IMR-90 (cell line): ENCODE data around the gene SRD5A1. TPM values are rescaled to one million over a fixed set of nuclear protein-coding genes. Genes with fewer than 3 reads are reported as not detected.

Experiments
- ATAC-seq: fragments of 200-7000 bp; cut with Tn5 transposase; 2 replicates; pipeline ENCODE4 v1.9.1; 2020; ENCODE audit warnings: low read depth, mild to moderate bottlenecking, moderate library complexity
- BruUV-seq: library from RNA; stranded (reverse); fragments of 400-500 nt; replicated peaks from 2 replicates; lab custom pipeline; 2021; lab: Mats Ljungman, UMichigan
- CTCF ChIA-PET: fragments of 300-600 bp; formaldehyde crosslinking; extraction: SDS; loops from one replicate; lab custom pipeline; 2021; ENCODE audit warnings: antibody characterized with exemption; lab: Yijun Ruan, JAX
- POLR2A ChIA-PET: fragments of 300-600 bp; sonication (Branson Sonifier 250); formaldehyde crosslinking; loops from one replicate; lab custom pipeline; 2022; ENCODE audit warnings: antibody characterized with exemption; ENCODE audit not compliant: unreplicated experiment; lab: Charles Lee
- DNase-seq: peaks from one replicate; pipeline ENCODE4 v3.0.0; 2013
- H2AFZ ChIP-seq: replicated peaks from 2 replicates; pipeline ENCODE3; 2013; ENCODE audit warnings: low read length, mild to moderate bottlenecking; ENCODE audit not compliant: poor library complexity
- H2AK5ac ChIP-seq: 2 replicates; pipeline ENCODE4 v1.6.1; 2013; ENCODE audit warnings: low read depth, low read length, inconsistent platforms
- H2AK9ac ChIP-seq: replicated peaks from 2 replicates; pipeline ENCODE3; 2013; ENCODE audit warnings: mild to moderate bottlenecking, low read depth, low read length, moderate library complexity; ENCODE audit not compliant: poor library complexity
- H2BK120ac ChIP-seq: 2 replicates; pipeline ENCODE4 v1.6.1; 2013; ENCODE audit warnings: low read depth, low read length, inconsistent platforms
- H2BK15ac ChIP-seq: 3 replicates; pipeline ENCODE4 v1.6.1; 2013; ENCODE audit warnings: low read depth, low read length, inconsistent platforms
- H2BK20ac ChIP-seq: 2 replicates; pipeline ENCODE4 v1.6.1; 2013; ENCODE audit warnings: low read depth, mild to moderate bottlenecking, inconsistent platforms, low read length, moderate library complexity
- H2BK5ac ChIP-seq: 2 replicates; pipeline ENCODE4 v1.6.1; 2013; ENCODE audit warnings: mild to moderate bottlenecking, low read depth, low read length, inconsistent platforms; ENCODE audit not compliant: poor library complexity, severe bottlenecking
- H3K14ac ChIP-seq: replicated peaks from 2 replicates; pipeline ENCODE4 v1.6.1; 2013; ENCODE audit warnings: low read depth, low read length, inconsistent platforms
- H3K18ac ChIP-seq: 2 replicates; pipeline ENCODE4 v1.6.1; 2013; ENCODE audit warnings: low read depth, low read length, control low read depth
- H3K23ac ChIP-seq: 2 replicates; pipeline ENCODE4 v1.6.1; 2013; ENCODE audit warnings: low read depth, low read length, inconsistent platforms
- H3K27ac ChIP-seq: 2 replicates; pipeline ENCODE4 v1.5.1; 2013; ENCODE audit warnings: mild to moderate bottlenecking, control low read depth, low read length; ENCODE audit not compliant: insufficient read depth
- H3K27me3 ChIP-seq: 2 replicates; pipeline ENCODE4 v1.6.1; 2013; ENCODE audit warnings: low read length; ENCODE audit not compliant: control insufficient read depth, insufficient read depth
- H3K36me3 ChIP-seq: 2 replicates; pipeline ENCODE4 v1.6.1; 2013; ENCODE audit warnings: low read length, mixed read lengths; ENCODE audit not compliant: control insufficient read depth, insufficient read depth
- H3K4ac ChIP-seq: 2 replicates; pipeline ENCODE4 v1.6.1; 2013; ENCODE audit warnings: low read depth, low read length, inconsistent platforms
- H3K4me1 ChIP-seq: 2 replicates; pipeline ENCODE4 v1.6.1; 2013; ENCODE audit warnings: low read length, mixed read lengths; ENCODE audit not compliant: control insufficient read depth, insufficient read depth
- H3K4me2 ChIP-seq: 2 replicates; pipeline ENCODE4 v1.6.1; 2013; ENCODE audit warnings: low read depth, mild to moderate bottlenecking, control low read depth, low read length, moderate library complexity
- H3K4me3 ChIP-seq: 2 replicates; pipeline ENCODE4 v1.5.1; 2013; ENCODE audit warnings: low read depth, mild to moderate bottlenecking, control low read depth, low read length, moderate library complexity; ENCODE audit not compliant: insufficient read depth
- H3K56ac ChIP-seq: 2 replicates; pipeline ENCODE4 v1.6.1; 2013; ENCODE audit warnings: low read length, inconsistent platforms; ENCODE audit not compliant: insufficient read depth; ENCODE audit errors: extremely low read depth
- H3K79me1 ChIP-seq, 2 experiments: 2 replicates each; pipeline ENCODE4 v1.6.1; 2013; ENCODE audit warnings: low read length in 2 of 2, inconsistent platforms in 1 of 2, low read depth in 1 of 2
- H3K9ac ChIP-seq: 2 replicates; pipeline ENCODE4 v1.6.1; 2013; ENCODE audit warnings: low read depth, low read length, control low read depth
- H3K9me1 ChIP-seq: 2 replicates; pipeline ENCODE4 v1.6.1; 2013; ENCODE audit warnings: low read length, inconsistent platforms; ENCODE audit not compliant: insufficient read depth
- H3K9me3 ChIP-seq: 2 replicates; pipeline ENCODE4 v1.6.1; 2013; ENCODE audit warnings: low read length; ENCODE audit not compliant: control insufficient read depth, insufficient read depth
- H4K20me1 ChIP-seq: 2 replicates; pipeline ENCODE4 v1.6.1; 2013; ENCODE audit warnings: low read length, inconsistent platforms; ENCODE audit not compliant: insufficient read depth
- H4K5ac ChIP-seq: 2 replicates; pipeline ENCODE4 v1.6.1; 2013; ENCODE audit warnings: mild to moderate bottlenecking, low read depth, low read length, control low read depth
- H4K8ac ChIP-seq, 2 experiments: 2 replicates each; pipeline ENCODE4 v1.6.1; 2013; ENCODE audit warnings: low read depth in 2 of 2, low read length in 2 of 2, control low read depth in 1 of 2, inconsistent platforms in 1 of 2
- H4K91ac ChIP-seq: 2 replicates; pipeline ENCODE4 v1.6.1; 2013; ENCODE audit warnings: low read depth, low read length, inconsistent platforms; ENCODE audit not compliant: insufficient read depth
- BHLHE40 ChIP-seq: fragments of 150-350 bp; IDR thresholded peaks from 2 replicates; pipeline ENCODE4 v1.6.1; 2016; ENCODE audit warnings: mild to moderate bottlenecking, low read depth, low read length
- CEBPB ChIP-seq: IDR thresholded peaks from 2 replicates; pipeline ENCODE4 v1.6.1; 2012; ENCODE audit warnings: low read depth, low read length, improper control_type of control experiment
- CHD1 ChIP-seq: IDR thresholded peaks from 2 replicates; pipeline ENCODE4 v1.6.1; 2012; ENCODE audit warnings: low read depth, low read length, improper control_type of control experiment
- ELK1 ChIP-seq: fragments of 150-350 bp; IDR thresholded peaks from 2 replicates; pipeline ENCODE4 v1.6.1; 2016; ENCODE audit warnings: low read depth, mild to moderate bottlenecking, low read length, moderate library complexity, borderline replicate concordance
- MAFK ChIP-seq: IDR thresholded peaks from 2 replicates; pipeline ENCODE4 v1.6.1; 2012; ENCODE audit warnings: low read depth, low read length, improper control_type of control experiment
- MAZ ChIP-seq: IDR thresholded peaks from 2 replicates; pipeline ENCODE4 v1.6.1; 2012; ENCODE audit warnings: low read depth, mild to moderate bottlenecking, low read length, improper control_type of control experiment, moderate library complexity, borderline replicate concordance
- NFE2L2 ChIP-seq: fragments of 150-350 bp; IDR thresholded peaks from 2 replicates; pipeline ENCODE4 v1.6.1; 2016; ENCODE audit warnings: low read depth, mild to moderate bottlenecking, low read length
- RCOR1 ChIP-seq: IDR thresholded peaks from 2 replicates; pipeline ENCODE4 v1.6.1; 2012; ENCODE audit warnings: mild to moderate bottlenecking, low read length, improper control_type of control experiment; ENCODE audit not compliant: insufficient replicate concordance
- SMC3 ChIP-seq: fragments of 150-350 bp; IDR thresholded peaks from 2 replicates; pipeline ENCODE4 v1.6.1; 2016; ENCODE audit warnings: low read depth, mild to moderate bottlenecking, antibody characterized with exemption, low read length, moderate library complexity
- WGBS, 2 experiments: methylation state at CpG; one replicate each; pipeline versions ENCODE4 v1.1.5 to v1.1.7; 2013; ENCODE audit warnings: missing lambda C conversion rate in 2 of 2; ENCODE audit not compliant: insufficient read length in 1 of 2; ENCODE audit errors: extremely low coverage in 2 of 2; 5-methylcytosine and 5-hydroxymethylcytosine counted together
- dilution Hi-C: fragments of 300-500 bp; cut with HindIII; formaldehyde crosslinking; loops from one replicate; pipeline ENCODE4 v1.14.3; 2018; ENCODE audit warnings: low sequenced_read_pairs; ENCODE audit not compliant: unreplicated experiment
- in situ Hi-C: fragments of 300-500 bp; cut with MboI; formaldehyde crosslinking; loops from 3 replicates; pipeline ENCODE4 v1.14.3; 2019; ENCODE audit warnings: low sequenced_read_pairs, inconsistent platforms, mixed read lengths
- intact Hi-C: fragments of 100-400 bp; cut with micrococcal nuclease; formaldehyde crosslinking; loops from 2 replicates; pipeline ENCODE4 v1.10.0; 2022
- polyA plus RNA-seq, 3 experiments: library from polyadenylated mRNA; depleted of rRNA; stranded (reverse); fragments of >200 nt; gene quantifications; 2 replicates each; pipeline ENCODE4 v1.2.3, GENCODE V29; 2012; ENCODE audit warnings: low replicate concordance in 1 of 3
- total RNA-seq: library from RNA; depleted of rRNA; stranded (reverse); fragments of >200 nt; gene quantifications from 2 replicates; pipeline ENCODE4 v1.2.3, GENCODE V29; 2012
- TF ChIP-seq, protein P1 (sequence below): fragments of 150-350 bp; IDR thresholded peaks from 2 replicates; pipeline ENCODE4 v1.6.1; 2017; ENCODE audit warnings: mild to moderate bottlenecking, antibody characterized with exemption, low read length, low read depth
- TF ChIP-seq, protein P2 (sequence below): conservative IDR thresholded peaks from 2 replicates; pipeline ENCODE4 v1.5.1; 2012; ENCODE audit warnings: mild to moderate bottlenecking, low read depth, low read length, improper control_type of control experiment

The SRD5A1 gene
- total and polyA plus RNA-seq, 2 of the 4 experiments (the other 2 are of a cell fraction): 6.3 to 18.2 TPM

GRCh38 chr5:6673963-6674362 is 40.7 kb downstream of the SRD5A1 start:
- Histone ChIP-seq H3K4ac (no peak overlapping the region), H3K4me2 (no peak overlapping the region), H3K9me1 (no peaks in the 10 kb centered on the region), H2BK5ac (no peak overlapping the region), H3K14ac (no peak overlapping the region), H3K27ac (no peak overlapping the region), H3K56ac (no peak overlapping the region), H3K36me3 (peaks cover 5% of the 10 kb centered on the region; the same call in 1 of the 2 replicates), H3K18ac (no peak overlapping the region), H4K91ac (no peak overlapping the region), H3K9me3 (no peaks in the 10 kb centered on the region), H2AK5ac (no peak overlapping the region), H4K8ac (no peak overlapping the region), H3K27me3 (no peaks in the 10 kb centered on the region), H3K4me1 (no peaks in the 10 kb centered on the region; the same call in 1 of the 2 replicates), H2BK20ac (no peak overlapping the region), H3K9ac (no peak overlapping the region), H3K23ac (no peak overlapping the region), H3K79me1 (no peaks in the 10 kb centered on the region), H4K20me1 (no peaks in the 10 kb centered on the region), H2AFZ (no peak overlapping the region), H2BK15ac (no peak overlapping the region), H3K4me3 (no peak overlapping the region), H2BK120ac (no peak overlapping the region), H2AK9ac (no peak overlapping the region), H4K5ac (no peak overlapping the region)
- no peak for TF ChIP-seq ELK1
- TF ChIP-seq MAFK: no peak
- no peak for TF ChIP-seq CHD1
- TF ChIP-seq, protein P1, sequence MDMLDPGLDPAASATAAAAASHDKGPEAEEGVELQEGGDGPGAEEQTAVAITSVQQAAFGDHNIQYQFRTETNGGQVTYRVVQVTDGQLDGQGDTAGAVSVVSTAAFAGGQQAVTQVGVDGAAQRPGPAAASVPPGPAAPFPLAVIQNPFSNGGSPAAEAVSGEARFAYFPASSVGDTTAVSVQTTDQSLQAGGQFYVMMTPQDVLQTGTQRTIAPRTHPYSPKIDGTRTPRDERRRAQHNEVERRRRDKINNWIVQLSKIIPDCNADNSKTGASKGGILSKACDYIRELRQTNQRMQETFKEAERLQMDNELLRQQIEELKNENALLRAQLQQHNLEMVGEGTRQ: no peak
- TF ChIP-seq CEBPB: no peak
- no peak for TF ChIP-seq NFE2L2
- TF ChIP-seq SMC3: no peak
- TF ChIP-seq, protein P2, sequence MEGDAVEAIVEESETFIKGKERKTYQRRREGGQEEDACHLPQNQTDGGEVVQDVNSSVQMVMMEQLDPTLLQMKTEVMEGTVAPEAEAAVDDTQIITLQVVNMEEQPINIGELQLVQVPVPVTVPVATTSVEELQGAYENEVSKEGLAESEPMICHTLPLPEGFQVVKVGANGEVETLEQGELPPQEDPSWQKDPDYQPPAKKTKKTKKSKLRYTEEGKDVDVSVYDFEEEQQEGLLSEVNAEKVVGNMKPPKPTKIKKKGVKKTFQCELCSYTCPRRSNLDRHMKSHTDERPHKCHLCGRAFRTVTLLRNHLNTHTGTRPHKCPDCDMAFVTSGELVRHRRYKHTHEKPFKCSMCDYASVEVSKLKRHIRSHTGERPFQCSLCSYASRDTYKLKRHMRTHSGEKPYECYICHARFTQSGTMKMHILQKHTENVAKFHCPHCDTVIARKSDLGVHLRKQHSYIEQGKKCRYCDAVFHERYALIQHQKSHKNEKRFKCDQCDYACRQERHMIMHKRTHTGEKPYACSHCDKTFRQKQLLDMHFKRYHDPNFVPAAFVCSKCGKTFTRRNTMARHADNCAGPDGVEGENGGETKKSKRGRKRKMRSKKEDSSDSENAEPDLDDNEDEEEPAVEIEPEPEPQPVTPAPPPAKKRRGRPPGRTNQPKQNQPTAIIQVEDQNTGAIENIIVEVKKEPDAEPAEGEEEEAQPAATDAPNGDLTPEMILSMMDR: no peak
- no peak for TF ChIP-seq MAZ
- no peak for TF ChIP-seq RCOR1
- TF ChIP-seq BHLHE40: no peak
- ATAC-seq (no peak), DNase-seq (no peak)
- dilution Hi-C loops (no loop called here), in situ Hi-C loops (no loop called here), intact Hi-C loops (no loop called here)
- ChIA-PET CTCF (interaction anchor here (0.6 kb wide), 1 partner anchor 15 kb away, joined by 3 read pairs; no protein-coding TSS in a partner anchor), POLR2A (no interaction called here)
- WGBS, 2 experiments: no CpG with 5 or more reads among the region's 1 CpG
- no TSS peak for BruUV-seq
